Astrocyte (in vitro differentiated cells and primary cell): Measurements from ENCODE around the gene CDHR4.

Experiments
- CTCF ChIP-seq: IDR thresholded peaks from 2 replicates; pipeline ENCODE4 v1.5.1; 2011; ENCODE audit warnings: low read depth, mild to moderate bottlenecking, inconsistent platforms, low read length, moderate library complexity; ENCODE audit not compliant: insufficient read depth
- EZH2 ChIP-seq: IDR thresholded peaks from 2 replicates; pipeline ENCODE4 v1.6.1; 2012; ENCODE audit warnings: mild to moderate bottlenecking, low read length, inconsistent platforms; ENCODE audit not compliant: insufficient read depth

- no peak for TF ChIP-seq CTCF
- no peak for TF ChIP-seq EZH2
Measured at GRCh38 chr3:49799105-49799504, 568 bp downstream of the CDHR4 start.
